ENCODE results near the gene TGFB3. TPM values are rescaled to one million over a fixed set of nuclear protein-coding genes. Genes with fewer than 3 reads are reported as not detected.

The TGFB3 gene
- 7.2 and 11.3 TPM in 2 replicates for total RNA-seq

DNA sequence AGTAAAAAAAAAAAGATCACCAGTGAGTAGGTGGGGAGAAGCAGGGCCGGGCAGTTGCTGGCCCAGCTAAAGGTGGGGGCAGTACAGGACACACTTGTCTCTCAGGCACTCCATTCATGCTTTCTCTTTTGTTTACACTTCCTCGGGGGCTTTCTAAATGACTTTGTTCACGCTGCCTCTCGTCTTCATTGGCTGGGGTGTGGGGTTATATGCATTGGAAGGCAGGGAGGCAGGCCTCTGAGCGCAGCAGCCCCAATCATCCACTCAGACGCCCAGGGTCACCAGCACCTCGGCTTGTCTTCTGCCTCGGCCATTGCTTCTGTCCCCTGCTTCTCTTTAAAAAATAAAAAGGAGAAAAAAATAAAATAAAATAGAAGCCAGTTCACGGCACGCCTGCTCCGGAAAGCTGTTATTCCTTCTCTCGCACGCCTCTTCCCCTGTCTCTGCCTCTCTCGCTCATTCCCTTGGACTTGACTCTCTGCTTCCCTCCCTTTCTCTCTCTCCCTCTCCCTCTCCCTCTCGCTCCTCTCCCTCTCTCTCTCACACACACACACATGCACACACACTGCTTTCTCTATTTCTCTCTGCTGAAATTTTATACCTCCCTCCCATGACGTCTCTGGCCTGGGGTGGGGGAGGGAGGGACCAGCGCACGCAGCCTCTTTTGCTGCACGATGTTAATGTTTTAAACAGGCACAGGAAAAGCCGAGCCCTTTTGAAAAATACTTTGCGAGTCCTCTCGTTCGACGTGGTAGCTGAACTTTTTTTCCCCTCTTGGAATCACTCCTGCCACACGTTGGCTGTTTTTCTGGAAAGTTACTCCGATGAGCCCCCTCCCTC, at the start of gene TGFB3:
Gene TGFB3, minus strand, starts transcription at position 570 of the 840 bp plus-strand sequence. CDS start 1,102 bp downstream, outside the sequence.

DNA sequence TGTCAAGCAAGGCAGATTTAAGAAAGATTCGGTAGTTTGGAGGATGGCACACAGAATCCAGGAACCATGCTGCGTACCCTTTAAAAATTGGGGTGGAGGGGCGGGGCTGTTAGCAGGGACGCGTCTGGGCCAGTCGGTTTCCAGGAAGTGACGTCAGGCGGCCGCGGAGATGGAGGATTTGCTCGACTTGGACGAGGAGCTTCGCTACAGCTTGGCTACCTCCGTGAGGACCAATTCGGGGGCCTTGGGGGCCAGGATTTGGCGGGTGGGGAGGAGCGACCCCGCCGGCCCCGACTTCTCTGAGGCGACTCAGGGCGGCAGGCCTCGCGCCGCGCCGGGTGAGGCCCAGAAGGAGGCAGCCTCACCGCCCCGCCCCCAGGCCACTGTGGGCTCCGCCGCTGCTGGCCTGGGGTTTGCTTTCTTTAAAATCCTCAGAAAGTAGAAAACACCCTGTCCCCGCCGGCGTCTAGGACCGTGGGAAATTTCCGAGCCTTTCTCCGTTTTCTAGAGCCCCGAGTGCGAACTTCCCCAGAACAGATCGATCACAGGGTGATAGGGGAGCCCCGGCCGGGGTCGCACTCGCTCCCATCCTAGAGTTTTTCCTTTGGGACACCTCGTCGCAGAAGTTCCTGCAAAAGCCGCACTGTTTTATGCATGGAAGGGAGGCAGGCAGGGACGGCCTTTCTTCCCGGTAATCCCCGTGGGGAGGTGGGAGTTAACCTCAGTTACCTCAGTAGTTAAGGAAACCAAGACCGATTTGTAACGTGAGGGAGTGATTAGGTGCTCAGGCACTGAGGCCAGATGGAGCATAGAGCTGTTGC, 4.0 kb upstream of the TGFB3 start, which contains the start of gene IFT43:
Gene IFT43, plus strand, starts transcription at position 146 of the 821 bp plus-strand sequence. Its CDS starts 24 bp downstream, at position 170.

Other genes with a start within 250 kb of the TGFB3 start
- 34.8 and 53.6 TPM in 2 replicates for gene IFT43, start 3.8 kb upstream of the TGFB3 start, total RNA-seq
- 27.0 and 32.9 TPM in 2 replicates for gene GPATCH2L, start 169.9 kb upstream of the TGFB3 start, total RNA-seq

Data from epithelial cell of alveolus of lung (primary cell).